OCI-LY7 (cell line): ENCODE data around the gene SGIP1. TPM values are rescaled to one million over a fixed set of nuclear protein-coding genes. Genes with fewer than 3 reads are reported as not detected.

Source experiments
- BruUV-seq: library from RNA; stranded (reverse); fragments of 400-500 nt; replicated peaks from 2 replicates; lab custom pipeline; 2021; lab: Mats Ljungman, UMichigan
- CTCF ChIA-PET: fragments of 300-600 bp; sonication (Branson Sonifier 250); formaldehyde crosslinking; loops from one replicate; lab custom pipeline; 2022; ENCODE audit warnings: antibody characterized with exemption; ENCODE audit not compliant: unreplicated experiment; lab: Charles Lee
- POLR2A ChIA-PET: fragments of 300-600 bp; sonication (Branson Sonifier 250); formaldehyde crosslinking; loops from one replicate; lab custom pipeline; 2022; ENCODE audit warnings: antibody characterized with exemption; lab: Charles Lee
- DNase-seq: peaks from one replicate; pipeline ENCODE4 v3.0.0-alpha.2; 2015; ENCODE audit warnings: low spot score
- H2AFZ ChIP-seq: fragments of 200-600 bp; sonication (generic), shearing (Covaris generic); 2 replicates; pipeline ENCODE4 v1.6.1; 2014; ENCODE audit warnings: mild to moderate bottlenecking, antibody characterized with exemption, low read length, moderate library complexity
- H3K27ac ChIP-seq: fragments of 200-600 bp; sonication (generic); 2 replicates; pipeline ENCODE4 v1.5.1; 2014; ENCODE audit warnings: mixed run types, low read depth, mild to moderate bottlenecking, moderate library complexity, low read length, inconsistent platforms; ENCODE audit not compliant: poor library complexity, severe bottlenecking
- H3K36me3 ChIP-seq: fragments of 200-600 bp; sonication (generic); 2 replicates; pipeline ENCODE4 v1.6.1; 2014; ENCODE audit warnings: mild to moderate bottlenecking, antibody characterized with exemption, low read length, moderate library complexity, mixed read lengths; ENCODE audit not compliant: insufficient read depth
- H3K4me1 ChIP-seq: fragments of 200-600 bp; sonication (generic); 2 replicates; pipeline ENCODE4 v1.5.1; 2014; ENCODE audit warnings: mild to moderate bottlenecking, low read length; ENCODE audit not compliant: insufficient read depth, poor library complexity, severe bottlenecking
- H3K4me2 ChIP-seq: fragments of 200-600 bp; sonication (generic); 2 replicates; pipeline ENCODE4 v1.6.1; 2014; ENCODE audit warnings: mild to moderate bottlenecking, low read length
- H3K4me3 ChIP-seq: fragments of 200-600 bp; sonication (generic); 2 replicates; pipeline ENCODE4 v1.5.1; 2014; ENCODE audit warnings: mild to moderate bottlenecking, low read depth, low read length; ENCODE audit not compliant: poor library complexity, severe bottlenecking
- H3K79me2 ChIP-seq: fragments of 200-600 bp; sonication (generic); 2 replicates; pipeline ENCODE4 v1.6.1; 2016; ENCODE audit warnings: low read depth, mild to moderate bottlenecking, low read length, moderate library complexity, mixed read lengths; ENCODE audit not compliant: insufficient read depth
- H3K9me2 ChIP-seq: fragments of 200-600 bp; sonication (generic); 2 replicates; pipeline ENCODE4 v1.6.1; 2016; ENCODE audit warnings: mild to moderate bottlenecking, low read length, mixed read lengths; ENCODE audit not compliant: insufficient read depth
- H3K9me3 ChIP-seq: fragments of 200-600 bp; sonication (generic); 2 replicates; pipeline ENCODE4 v1.6.1; 2014; ENCODE audit warnings: mild to moderate bottlenecking, mixed run types, low read length, mixed read lengths
- H4K20me1 ChIP-seq: fragments of 200-600 bp; sonication (generic); 2 replicates; pipeline ENCODE4 v1.6.1; 2014; ENCODE audit warnings: mild to moderate bottlenecking, antibody characterized with exemption, low read length, moderate library complexity, mixed read lengths; ENCODE audit not compliant: insufficient read depth
- EZH2phosphoT487 ChIP-seq: fragments of 200-600 bp; sonication (generic); IDR thresholded peaks from 2 replicates; pipeline ENCODE4 v1.6.1; 2018; ENCODE audit warnings: low read depth, borderline replicate concordance, mild to moderate bottlenecking, mixed run types, antibody characterized with exemption, low read length, moderate library complexity, mixed read lengths
- intact Hi-C: fragments of 100-400 bp; cut with micrococcal nuclease; formaldehyde crosslinking; loops from one replicate; pipeline ENCODE4 v1.10.0; 2022; ENCODE audit not compliant: unreplicated experiment
- total RNA-seq, 2 experiments: library from RNA; depleted of rRNA in 1 of 2; stranded (reverse); fragments of >200 nt in 1 of 2; shearing (Covaris generic) in 1 of 2; gene quantifications; 2 replicates each; pipeline ENCODE4 v1.2.3, GENCODE V29; 2014 to 2022
- TF ChIP-seq, protein P1 (sequence below): fragments of 200-600 bp; sonication (generic); conservative IDR thresholded peaks from 2 replicates; pipeline ENCODE4 v1.5.1; 2014; ENCODE audit warnings: mild to moderate bottlenecking, antibody characterized with exemption, low read length, moderate library complexity, mixed read lengths

SGIP1 gene
- total RNA-seq, 2 experiments from 2014 or later = not detected

DNA sequence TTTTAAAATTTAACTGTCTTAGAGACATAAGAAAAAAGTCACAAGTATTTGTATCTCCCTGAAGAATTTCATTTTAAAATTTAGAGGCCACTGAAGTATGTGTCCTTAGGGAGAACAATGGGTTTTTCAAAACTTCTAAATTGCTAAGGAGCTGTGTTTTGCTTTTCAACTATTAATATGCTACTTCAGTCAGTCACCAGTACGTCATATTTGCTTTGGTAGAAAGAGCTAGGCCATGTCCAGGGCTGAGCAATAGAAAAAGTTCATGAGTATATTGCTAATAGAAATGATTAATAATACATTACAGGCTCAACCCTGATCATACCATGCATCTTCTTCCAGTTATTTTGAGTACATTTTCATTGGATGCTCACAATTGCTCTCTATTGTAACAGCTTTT, 1.7 kb upstream of the SGIP1 start:
- no peaks in the 10 kb centered on the region for H3K79me2 ChIP-seq
- no peaks in the 10 kb centered on the region for H3K9me3 ChIP-seq
- no peaks in the 10 kb centered on the region for H3K9me2 ChIP-seq
- no peak for TF ChIP-seq EZH2phosphoT487
- TF ChIP-seq, protein P1, sequence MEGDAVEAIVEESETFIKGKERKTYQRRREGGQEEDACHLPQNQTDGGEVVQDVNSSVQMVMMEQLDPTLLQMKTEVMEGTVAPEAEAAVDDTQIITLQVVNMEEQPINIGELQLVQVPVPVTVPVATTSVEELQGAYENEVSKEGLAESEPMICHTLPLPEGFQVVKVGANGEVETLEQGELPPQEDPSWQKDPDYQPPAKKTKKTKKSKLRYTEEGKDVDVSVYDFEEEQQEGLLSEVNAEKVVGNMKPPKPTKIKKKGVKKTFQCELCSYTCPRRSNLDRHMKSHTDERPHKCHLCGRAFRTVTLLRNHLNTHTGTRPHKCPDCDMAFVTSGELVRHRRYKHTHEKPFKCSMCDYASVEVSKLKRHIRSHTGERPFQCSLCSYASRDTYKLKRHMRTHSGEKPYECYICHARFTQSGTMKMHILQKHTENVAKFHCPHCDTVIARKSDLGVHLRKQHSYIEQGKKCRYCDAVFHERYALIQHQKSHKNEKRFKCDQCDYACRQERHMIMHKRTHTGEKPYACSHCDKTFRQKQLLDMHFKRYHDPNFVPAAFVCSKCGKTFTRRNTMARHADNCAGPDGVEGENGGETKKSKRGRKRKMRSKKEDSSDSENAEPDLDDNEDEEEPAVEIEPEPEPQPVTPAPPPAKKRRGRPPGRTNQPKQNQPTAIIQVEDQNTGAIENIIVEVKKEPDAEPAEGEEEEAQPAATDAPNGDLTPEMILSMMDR = no peak
- ChIA-PET CTCF (no interaction called here), POLR2A (interaction anchor here (0.6 to 1.3 kb wide), 4 partner anchors 13 to 85 kb away, joined by 3 to 6 read pairs (median 3); no protein-coding TSS in a partner anchor)
- intact Hi-C loops = no loop called here
- H3K4me1 ChIP-seq = no peaks in the 10 kb centered on the region
- no peaks in the 10 kb centered on the region for H3K36me3 ChIP-seq
- no peak overlapping the region for H3K4me3 ChIP-seq
- H2AFZ ChIP-seq = no peak overlapping the region
- no peak overlapping the region for H3K27ac ChIP-seq
- no peak overlapping the region for H3K4me2 ChIP-seq
- no peak for DNase-seq
- no TSS peak for BruUV-seq
- H4K20me1 ChIP-seq = no peaks in the 10 kb centered on the region

GRCh38 chr1:66532798-66533783, 862 bp upstream of the SGIP1 start:
- no peak overlapping the region for H2AFZ ChIP-seq
- CTCF ChIA-PET = interaction anchor here (0.6 kb wide), 1 partner anchor 349 kb away, joined by 3 read pairs; no protein-coding TSS in a partner anchor
- H3K4me3 ChIP-seq = no peak overlapping the region
- intact Hi-C loops = no loop called here
- no peaks in the 10 kb centered on the region for H3K4me1 ChIP-seq
- no peaks in the 10 kb centered on the region for H3K9me2 ChIP-seq
- H3K36me3 ChIP-seq = no peaks in the 10 kb centered on the region
- no peak for TF ChIP-seq EZH2phosphoT487
- TF ChIP-seq, protein P1 = no peak
- H3K9me3 ChIP-seq = no peaks in the 10 kb centered on the region
- POLR2A ChIA-PET = interaction anchor here (1.0 to 1.9 kb wide), 2 partner anchors 16 to 20 kb away, joined by 3 to 5 read pairs; no protein-coding TSS in a partner anchor
- no peak for DNase-seq
- H3K4me2 ChIP-seq = no peak overlapping the region
- no TSS peak for BruUV-seq
- H3K79me2 ChIP-seq = no peaks in the 10 kb centered on the region
- H3K27ac ChIP-seq = no peak overlapping the region
- H4K20me1 ChIP-seq = no peaks in the 10 kb centered on the region
